T47D (cell line): Measurements from ENCODE around the gene PAPPA.

Source experiments
- DNase-seq, 2 experiments: peaks; one replicate each; pipeline versions ENCODE4 v3.0.0 to v3.0.0-alpha.2; 2011 to 2012; ENCODE audit warnings: low read depth in 1 of 2, low spot score in 1 of 2
- JUND ChIP-seq: IDR thresholded peaks from 2 replicates; pipeline ENCODE4 v1.6.1; 2012; ENCODE audit warnings: low read depth
- in situ Hi-C: cut with HindIII; loops from 2 replicates; pipeline ENCODE4 v1.10.0; 2016; ENCODE audit warnings: low sequenced_read_pairs, low pct_unique_long_range_greater_than_20kb

The PAPPA gene

DNA sequence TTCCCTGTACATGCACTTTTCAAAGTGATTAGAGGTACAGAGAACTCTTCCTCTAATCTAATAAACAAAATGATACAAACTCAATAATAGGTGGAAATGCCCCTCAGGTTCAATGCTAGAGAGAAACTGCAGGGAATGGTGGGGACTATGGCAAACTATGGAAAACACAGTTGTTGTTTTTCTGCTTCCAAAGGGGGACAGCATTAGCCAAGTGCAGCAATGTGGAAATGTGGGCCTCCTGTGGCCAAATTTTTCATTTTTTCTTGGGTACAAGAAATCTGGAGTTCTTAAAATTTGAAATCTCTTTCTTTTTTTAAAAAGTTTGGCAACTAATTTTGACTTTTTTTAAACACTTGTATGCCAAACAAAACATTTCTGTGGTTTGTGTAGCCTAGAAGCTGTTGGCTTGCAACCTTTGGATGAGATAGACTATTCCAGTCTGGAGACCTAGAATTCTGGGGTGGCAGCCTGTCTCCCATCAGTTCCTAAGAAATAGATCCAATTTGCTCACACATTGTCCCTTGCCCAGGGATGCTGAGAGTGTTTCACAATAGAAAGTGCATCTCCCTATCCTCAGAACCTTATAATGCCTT, 218.6 kb downstream of the PAPPA start:
- DNase-seq = no peak
- no peak for TF ChIP-seq JUND
- in situ Hi-C loops = no loop called here

DNA sequence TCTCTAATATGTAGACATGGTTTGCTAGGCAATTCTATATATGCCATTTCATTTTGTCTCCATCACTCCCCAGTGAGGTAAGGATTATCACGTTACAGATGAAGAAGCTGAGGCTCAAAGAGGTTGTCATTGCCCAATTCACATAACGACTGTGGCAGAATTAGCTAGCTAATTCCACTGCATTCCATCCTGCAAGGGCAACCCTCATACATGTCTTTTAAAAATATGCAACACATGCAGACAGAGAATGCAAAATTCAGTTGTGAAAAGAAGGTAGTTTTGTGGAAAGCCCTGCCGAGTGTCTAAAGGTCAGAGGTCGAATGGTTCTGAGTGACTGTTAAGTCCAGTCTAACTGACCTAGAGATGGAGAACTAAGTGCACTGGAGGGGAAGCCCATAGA, 219.2 kb downstream of the PAPPA start:
- no peak for DNase-seq
- no peak for TF ChIP-seq JUND
- in situ Hi-C loops = no loop called here

DNA sequence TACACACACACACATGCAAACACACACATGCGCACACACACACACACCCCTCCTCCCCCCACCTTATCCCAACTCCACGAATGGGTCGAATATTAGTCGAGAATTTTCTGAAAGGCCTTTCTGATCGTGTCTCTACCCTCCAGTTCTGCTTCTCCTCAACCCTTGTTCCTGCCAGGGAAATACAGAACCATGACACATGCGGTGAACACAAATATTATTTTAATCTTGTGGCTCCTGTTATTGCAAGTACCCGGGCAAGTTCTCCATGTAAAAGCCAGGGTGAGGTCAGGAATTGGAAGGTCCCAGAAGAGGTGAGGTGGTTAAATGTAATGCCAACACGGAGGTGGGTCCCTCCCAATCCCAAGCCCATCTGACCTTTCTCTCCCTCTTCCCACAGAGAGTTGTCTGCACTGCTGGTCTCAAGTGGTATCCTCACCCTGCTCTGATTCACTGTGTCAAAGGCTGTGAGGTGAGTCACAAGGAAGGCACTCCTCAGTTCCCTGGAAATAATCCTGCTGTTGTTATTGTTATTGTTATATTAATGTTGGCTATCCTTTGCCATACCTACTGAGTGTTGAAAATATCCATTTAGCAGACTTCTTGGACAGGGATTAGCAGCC, 223.7 kb downstream of the PAPPA start:
- TF ChIP-seq JUND = no peak
- DNase-seq = no peak
- in situ Hi-C loops = no loop called here

DNA sequence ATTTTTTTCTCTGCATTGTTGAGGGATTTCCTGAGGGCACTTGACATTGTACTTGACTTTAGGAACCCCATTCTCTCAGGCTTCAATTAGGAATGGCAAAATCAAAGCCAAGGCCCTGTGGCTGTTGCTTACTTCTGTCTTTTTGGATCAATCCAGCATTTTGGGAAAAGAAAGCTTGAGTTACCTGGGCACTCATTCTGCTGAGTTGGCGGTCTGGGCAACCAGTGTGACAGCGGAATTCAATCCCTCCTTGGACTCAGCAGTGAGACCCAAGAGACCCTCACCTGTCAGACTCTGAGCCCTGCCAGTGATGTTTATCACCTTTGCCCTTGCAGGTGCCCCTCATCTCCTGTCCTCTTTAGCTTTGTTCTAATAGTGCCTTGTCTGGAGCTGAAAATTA, 225.3 kb downstream of the PAPPA start:
- in situ Hi-C loops = no loop called here
- no peak for TF ChIP-seq JUND
- no peak for DNase-seq

DNA sequence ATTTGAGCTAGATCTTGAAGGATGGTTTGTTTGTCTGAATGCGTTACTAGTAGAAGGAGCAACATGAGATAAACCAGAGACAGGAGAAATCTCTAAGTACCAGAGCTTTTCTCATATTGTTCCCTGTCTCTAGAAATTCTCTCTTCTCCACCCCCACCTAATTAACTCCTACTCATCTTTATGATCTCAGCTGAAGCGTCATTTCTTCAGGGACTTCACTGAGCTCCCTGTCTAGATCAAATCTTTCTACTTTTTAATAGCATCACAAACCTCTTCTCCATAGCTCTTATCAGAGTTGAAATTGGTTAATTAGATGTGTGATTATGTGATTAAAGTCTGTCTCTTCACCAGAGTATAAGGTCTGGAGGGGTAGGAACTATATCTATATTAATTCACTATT, 226.2 kb downstream of the PAPPA start:
- in situ Hi-C loops = no loop called here
- TF ChIP-seq JUND = no peak
- no peak for DNase-seq

DNA sequence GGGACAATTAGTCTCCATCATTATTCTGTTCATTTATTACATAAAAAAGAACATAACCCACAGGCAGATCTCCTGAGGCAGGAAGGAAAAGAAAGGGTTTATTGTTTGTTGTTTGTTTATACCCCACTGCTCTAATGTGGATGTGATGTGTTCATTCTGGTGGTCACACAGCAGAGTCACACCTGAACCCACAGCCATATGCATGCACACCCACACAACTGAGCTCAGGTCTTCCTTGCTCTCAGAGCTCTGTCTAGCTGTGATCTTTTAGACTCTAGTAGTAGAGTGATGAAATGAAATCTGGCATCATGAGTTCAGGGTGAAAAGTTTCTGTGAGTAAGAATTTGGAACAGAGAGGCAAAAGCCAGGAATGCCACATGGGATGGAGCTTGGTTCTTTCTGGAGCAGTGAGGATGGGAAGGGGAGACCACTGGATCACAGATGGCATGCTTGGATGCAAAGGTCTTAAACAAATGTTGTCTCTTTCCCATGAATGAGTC, 227.0 kb downstream of the PAPPA start:
- DNase-seq = no peak
- in situ Hi-C loops = no loop called here
- no peak for TF ChIP-seq JUND

DNA sequence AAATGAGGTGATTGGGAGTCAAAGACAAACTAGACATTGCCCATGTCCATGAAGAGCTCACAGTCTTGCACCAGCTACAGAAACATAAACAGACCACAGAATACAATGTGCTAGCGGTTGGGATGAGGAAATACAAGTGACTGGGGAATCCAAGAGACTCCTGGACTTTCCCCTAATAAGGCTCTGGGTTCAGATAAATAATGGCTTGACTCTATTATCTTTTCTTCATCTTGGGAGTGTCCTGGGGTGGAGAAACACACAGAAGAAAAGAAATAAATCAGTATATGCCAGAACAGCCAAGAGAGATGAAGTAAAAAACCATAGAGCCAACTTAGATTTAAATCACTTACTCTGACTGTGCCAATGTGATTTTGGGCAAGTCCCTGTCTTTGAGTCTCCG, 227.8 kb downstream of the PAPPA start:
- DNase-seq = no peak
- no peak for TF ChIP-seq JUND
- in situ Hi-C loops = no loop called here

DNA sequence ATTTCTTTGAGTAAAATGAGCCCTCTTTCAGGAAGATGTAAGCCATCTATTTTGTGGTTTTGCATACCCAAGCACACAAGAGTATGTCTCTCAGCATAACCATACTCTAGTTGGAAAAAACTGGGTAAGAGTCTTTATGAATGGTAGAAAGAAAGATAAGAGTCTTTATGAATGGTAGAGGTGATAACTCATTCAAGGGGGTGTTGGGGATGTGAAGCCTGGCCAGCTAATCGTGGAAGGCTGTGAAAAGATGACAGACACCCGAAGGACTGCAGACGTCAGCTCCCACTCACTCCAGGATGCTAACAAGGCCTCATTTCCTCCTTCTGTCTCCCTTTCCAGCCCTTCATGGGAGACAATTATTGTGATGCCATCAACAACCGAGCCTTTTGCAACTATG, 228.5 kb downstream of the PAPPA start:
- no peak for TF ChIP-seq JUND
- in situ Hi-C loops = no loop called here
- DNase-seq = no peak

DNA sequence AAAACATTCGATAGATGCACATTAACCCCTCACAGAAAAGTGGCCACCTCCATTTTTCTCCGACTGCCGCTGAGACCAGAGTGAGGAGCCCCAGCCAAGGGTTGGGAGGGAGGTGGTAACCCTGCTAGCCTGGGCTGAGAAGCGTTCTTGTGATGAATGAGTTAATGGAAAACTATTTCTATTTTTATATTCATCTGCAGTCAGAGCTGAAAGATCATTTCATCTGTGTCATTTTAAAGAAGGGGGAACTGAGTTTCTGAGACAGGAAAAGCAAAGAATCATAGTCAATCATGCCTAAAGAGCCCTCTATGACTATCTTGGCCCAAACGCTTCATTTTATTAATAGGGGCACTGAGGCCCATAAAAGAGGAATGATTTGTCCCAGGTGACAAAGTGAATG, 229.5 kb downstream of the PAPPA start:
- in situ Hi-C loops = no loop called here
- TF ChIP-seq JUND = no peak
- DNase-seq = no peak

DNA sequence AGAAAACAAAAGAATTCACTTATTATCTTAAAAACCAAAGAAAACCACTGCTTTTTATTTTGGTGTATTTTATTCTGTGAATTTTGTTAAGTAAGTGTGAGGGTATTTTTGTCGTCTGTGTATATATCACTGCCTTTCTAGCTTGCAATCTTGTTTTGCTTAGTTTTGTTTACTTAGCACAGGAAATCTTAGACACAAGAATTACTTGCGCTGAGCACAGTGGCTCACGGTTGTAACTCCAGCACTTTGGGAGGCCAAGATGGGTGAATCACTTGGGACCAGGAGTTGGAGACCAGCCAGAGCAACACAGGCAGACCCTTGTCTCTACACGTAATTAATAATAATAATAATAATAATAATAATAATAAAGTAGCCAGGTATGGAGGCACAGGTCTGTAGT, 230.3 kb downstream of the PAPPA start:
- no peak for TF ChIP-seq JUND
- DNase-seq = no peak
- in situ Hi-C loops = no loop called here

DNA sequence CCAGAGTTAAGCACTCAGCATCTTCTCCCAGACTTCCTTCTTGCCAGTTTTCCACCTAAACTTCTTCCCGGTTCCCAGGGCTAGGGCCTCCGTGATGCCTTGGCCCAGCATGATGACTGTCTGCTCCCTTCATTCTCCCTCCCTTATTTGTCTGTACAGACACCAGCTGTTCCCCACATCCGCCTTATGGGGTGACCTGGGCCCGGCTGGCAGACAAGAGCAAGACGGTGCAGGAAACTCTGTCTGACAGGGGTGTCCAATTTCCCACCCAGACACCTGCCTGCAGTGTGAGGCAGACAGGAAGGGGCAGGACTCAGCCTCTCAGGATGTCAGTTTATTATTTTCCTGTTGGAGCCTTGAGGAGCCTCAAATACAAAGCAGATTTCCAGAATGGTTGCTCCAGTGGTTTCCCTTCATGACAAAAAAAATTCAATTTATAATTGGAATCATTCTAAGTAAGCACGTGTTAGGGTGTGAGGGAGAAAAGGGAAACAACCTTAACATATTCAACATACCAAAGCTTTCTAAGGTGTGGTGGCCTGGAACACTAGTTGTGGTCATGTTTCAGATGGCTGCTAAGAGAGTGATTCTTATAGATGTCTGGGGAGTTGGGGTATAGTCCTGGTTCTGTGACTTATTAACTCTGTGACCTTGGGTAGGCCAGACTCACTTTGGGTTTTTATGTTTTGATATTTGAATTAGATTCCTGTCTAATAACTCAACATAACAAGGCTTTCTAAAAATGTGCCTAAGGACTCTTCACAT, 234.5 kb downstream of the PAPPA start:
- no peak for TF ChIP-seq JUND
- no peak for DNase-seq
- in situ Hi-C loops = no loop called here

DNA sequence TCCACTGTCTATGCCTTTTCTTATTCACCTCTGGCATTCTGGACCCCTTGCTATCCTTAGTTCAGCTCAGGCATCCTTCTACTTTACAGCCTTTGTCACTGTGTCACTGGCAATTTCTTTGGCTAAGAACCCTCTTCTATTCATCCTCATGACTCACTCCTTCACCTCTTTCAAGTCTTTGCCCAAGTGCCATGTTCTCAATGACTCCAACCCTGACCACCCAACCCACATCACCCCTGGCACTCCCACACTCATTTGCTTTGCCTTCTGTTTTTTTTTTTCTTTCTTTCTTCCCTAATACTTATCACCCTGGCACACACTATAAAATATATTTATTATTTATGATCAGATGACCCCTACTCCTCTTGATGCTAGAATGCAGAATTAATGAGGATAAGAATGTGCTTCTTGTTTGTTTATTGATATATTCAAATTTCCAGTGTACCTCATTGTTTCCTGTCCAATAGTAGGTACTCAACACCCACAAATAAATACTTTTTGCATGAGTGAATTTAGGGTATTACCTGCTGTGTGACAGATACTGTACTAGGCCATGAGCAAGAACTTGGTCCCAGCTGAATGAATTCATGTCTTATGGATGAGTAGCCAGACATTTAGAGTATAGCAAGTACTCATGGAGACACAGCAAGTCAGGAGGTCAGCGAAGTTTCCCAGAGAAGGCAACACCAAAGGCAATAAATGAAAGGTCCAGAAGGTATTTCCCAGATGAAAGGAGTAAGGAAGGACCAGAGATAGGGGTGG, 236.1 kb downstream of the PAPPA start:
- no peak for TF ChIP-seq JUND
- no peak for DNase-seq
- in situ Hi-C loops = no loop called here
